ENCODE data around the gene CEMIP2. TPM values are rescaled to one million over a fixed set of nuclear protein-coding genes. Genes with fewer than 3 reads are reported as not detected.
A peak's percentile ranks its signal among the peaks of the same experiment; 100 is the strongest.

Gene CEMIP2
- total RNA-seq, 3 donors from 2014 or later = 63.6 to 124 (median 99.3) TPM

GRCh38 chr9:71683598-71684235 lies 84.6 kb downstream of the CEMIP2 start:
- no peak for TF ChIP-seq CTCF (IDR thresholded peaks at IDR 0.05)
- ATAC-seq (no peak), DNase-seq (peak in 1 of 3 donors; percentile 27)
- H3K9me3 ChIP-seq = no peaks in the 10 kb centered on the region
- intact Hi-C loops (cut with DNase I, micrococcal nuclease) = loop anchor here in 1 of 2 donors (5.0 kb wide), 1 partner anchor 76 kb away; no protein-coding TSS in a partner anchor
- H3K4me1 ChIP-seq (ENCODE audit: low read depth) = peaks cover 25% of the 10 kb centered on the region
- no peak overlapping the region for H3K4me3 ChIP-seq
- no peaks in the 10 kb centered on the region for H3K36me3 ChIP-seq (ENCODE audit: low read depth)

GRCh38 chr9:71681708-71682272 lies 86.5 kb downstream of the CEMIP2 start:
- Histone ChIP-seq H3K36me3 (ENCODE audit: low read depth) (no peaks in the 10 kb centered on the region), H3K4me1 (ENCODE audit: low read depth) (peaks cover 27% of the 10 kb centered on the region), H3K4me3 (no peak overlapping the region), H3K9me3 (no peaks in the 10 kb centered on the region)
- intact Hi-C loops (cut with DNase I, micrococcal nuclease) = loop anchor here in 1 of 2 donors (5.0 kb wide), 1 partner anchor 74 kb away; no protein-coding TSS in a partner anchor
- no peak for TF ChIP-seq CTCF (IDR thresholded peaks at IDR 0.05)
- peak in 1 of 3 donors; percentile 21 for DNase-seq
- ATAC-seq = peak; percentile 49

- no peaks in the 10 kb centered on the region for H3K36me3 ChIP-seq (ENCODE audit: low read depth)
- intact Hi-C loops (cut with DNase I, micrococcal nuclease) = loop anchor here in 1 of 2 donors (5.0 kb wide), 1 partner anchor 74 kb away; no protein-coding TSS in a partner anchor
- no peaks in the 10 kb centered on the region for H3K9me3 ChIP-seq
- H3K4me3 ChIP-seq = no peak overlapping the region
- ATAC-seq = no peak
- TF ChIP-seq CTCF (IDR thresholded peaks at IDR 0.05) = no peak
- DNase-seq = no peak
- H3K4me1 ChIP-seq (ENCODE audit: low read depth) = peaks cover 23% of the 10 kb centered on the region
These were observed 87.1 kb downstream of the CEMIP2 start for GRCh38 chr9:71681104-71681707.

GRCh38 chr9:71680189-71680980 lies 87.9 kb downstream of the CEMIP2 start:
- Histone ChIP-seq H3K36me3 (ENCODE audit: low read depth) (no peaks in the 10 kb centered on the region), H3K4me1 (ENCODE audit: low read depth) (peaks cover 18% of the 10 kb centered on the region), H3K4me3 (no peak overlapping the region), H3K9me3 (no peaks in the 10 kb centered on the region)
- intact Hi-C loops (cut with DNase I, micrococcal nuclease) = loop anchor here in 1 of 2 donors (5.0 kb wide), 1 partner anchor 73 kb away; no protein-coding TSS in a partner anchor
- ATAC-seq (peak; percentile 48), DNase-seq (no peak)
- TF ChIP-seq CTCF (IDR thresholded peaks at IDR 0.05) = no peak

- ATAC-seq = no peak
- H3K4me1 ChIP-seq (ENCODE audit: low read depth) = peaks cover 18% of the 10 kb centered on the region
- no peak for TF ChIP-seq CTCF (IDR thresholded peaks at IDR 0.05)
These were observed 89.3 kb downstream of the CEMIP2 start for GRCh38 chr9:71678999-71679398.

More at GRCh38 chr9:71678999-71679398, 89.3 kb downstream of the CEMIP2 start:
- Histone ChIP-seq H3K9me3 (no peaks in the 10 kb centered on the region), H3K36me3 (ENCODE audit: low read depth) (no peaks in the 10 kb centered on the region), H3K4me3 (no peak overlapping the region)
- no peak for DNase-seq
- intact Hi-C loops (cut with DNase I, micrococcal nuclease) = no loop called here
